HL-60 (cell line): ENCODE measurements around the gene COX10.
"Not testable (repeated sequence)": the region's sequence is repeated elsewhere in the genome, so short reads cannot be mapped to it uniquely, and the experiment has no call there.

ENCODE experiments used
- CTCF ChIP-seq: IDR thresholded peaks from one replicate; pipeline ENCODE4 v1.5.1; 2011; ENCODE audit warnings: low read length, control low read depth, inconsistent platforms; ENCODE audit not compliant: insufficient read depth
- POLR2AphosphoS5 ChIP-seq: IDR thresholded peaks from 2 replicates; pipeline ENCODE4 v1.6.1; 2012; ENCODE audit warnings: low read depth

- not testable (repeated sequence) for TF ChIP-seq CTCF, POLR2AphosphoS5
Observed at GRCh38 chr17:14184536-14184935, 115.2 kb downstream of the COX10 start.
